Measurements from ENCODE around the gene SAE1.
A peak's percentile ranks its signal among the peaks of the same experiment; 100 is the strongest.

Gene SAE1

DNA sequence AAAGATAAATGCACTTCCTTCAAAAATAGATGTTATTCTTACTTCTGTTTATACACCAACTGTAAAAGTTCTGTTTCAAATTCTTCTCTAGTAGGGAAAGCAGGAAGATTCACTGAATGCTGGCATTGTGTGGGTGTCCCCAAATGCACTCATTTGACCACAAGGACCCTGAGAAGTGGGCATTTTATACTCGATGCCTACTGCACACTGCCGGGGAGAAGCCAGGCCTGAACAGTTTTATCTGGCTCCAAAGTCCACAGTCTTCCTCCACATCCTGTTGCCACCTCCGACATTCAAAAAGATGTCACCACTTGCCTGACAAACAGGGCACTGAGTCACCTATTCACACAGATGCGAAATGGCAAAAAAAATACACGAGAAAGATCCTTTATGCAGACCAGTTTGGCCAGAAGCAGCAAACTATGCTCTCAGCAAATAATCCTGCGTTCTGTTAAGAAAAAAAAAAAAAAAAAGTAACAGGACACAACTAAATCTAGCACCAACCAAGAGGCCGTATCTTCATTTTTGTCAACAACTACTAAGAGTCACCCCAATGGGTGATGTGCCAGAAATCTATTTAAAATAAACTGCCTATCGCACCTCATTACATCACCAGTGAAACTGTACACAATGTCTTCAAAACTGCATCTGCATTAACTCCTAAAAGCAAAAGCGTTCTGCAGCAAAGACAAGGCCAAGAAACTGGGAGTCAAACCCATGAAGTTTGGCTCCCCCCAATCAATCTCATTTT lies 23.3 kb upstream of the SAE1 start:
- peak; percentile 79 for DNase-seq

DNA sequence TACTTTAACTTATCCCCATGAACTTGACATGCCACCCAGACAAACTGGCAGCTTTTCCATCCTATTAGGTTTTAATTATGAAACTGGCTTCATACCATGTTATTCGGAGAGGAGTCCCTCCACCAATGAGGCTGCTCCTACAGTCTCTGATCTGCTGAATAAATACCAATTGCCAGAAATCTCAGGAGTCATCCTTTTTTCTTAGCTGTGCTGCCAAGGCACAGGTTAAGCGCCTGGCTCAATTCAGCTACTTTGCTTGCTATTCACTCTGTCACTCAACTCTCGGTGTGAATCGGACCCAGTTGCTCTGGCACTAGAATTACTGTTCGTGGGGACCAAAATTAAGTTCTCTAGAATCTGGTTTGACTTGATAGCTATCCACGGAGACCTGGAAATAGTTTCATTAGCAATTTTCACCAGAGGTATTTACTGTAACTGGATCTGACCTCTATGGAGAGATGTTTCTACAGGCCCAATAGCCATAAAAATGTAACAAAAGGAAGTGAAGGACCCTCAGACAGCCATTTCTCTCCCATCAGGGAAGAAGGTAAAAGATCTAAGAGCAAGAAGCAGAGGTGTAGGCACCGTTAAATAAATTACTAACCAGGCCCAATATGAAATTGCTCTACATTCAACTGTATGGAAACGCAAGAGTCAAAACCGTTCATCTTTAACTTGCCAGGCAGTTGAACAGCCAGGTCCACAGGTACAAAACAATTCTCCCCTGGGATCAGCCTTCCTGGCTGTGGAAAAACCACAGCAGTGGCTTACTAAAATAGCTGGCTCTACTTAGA lies 22.5 kb upstream of the SAE1 start:
- DNase-seq = no peak

DNA sequence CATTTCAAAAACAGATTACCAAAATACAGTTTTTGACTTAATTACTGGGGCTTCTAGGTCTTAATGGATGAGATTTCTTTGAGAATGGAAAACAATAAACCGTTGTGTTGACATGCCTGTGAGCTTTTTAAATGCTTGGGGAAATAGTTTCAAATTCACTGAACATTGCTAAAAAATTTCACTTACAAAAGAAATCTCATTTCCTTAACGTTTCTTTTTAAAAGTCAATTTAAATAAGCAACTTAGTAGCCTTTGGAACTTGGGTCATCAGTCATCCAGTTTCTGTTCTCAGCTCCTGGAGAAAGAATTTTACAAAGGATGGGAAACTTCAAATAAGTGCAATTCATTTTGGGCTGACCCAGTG lies 21.5 kb upstream of the SAE1 start:
- DNase-seq = no peak

DNA sequence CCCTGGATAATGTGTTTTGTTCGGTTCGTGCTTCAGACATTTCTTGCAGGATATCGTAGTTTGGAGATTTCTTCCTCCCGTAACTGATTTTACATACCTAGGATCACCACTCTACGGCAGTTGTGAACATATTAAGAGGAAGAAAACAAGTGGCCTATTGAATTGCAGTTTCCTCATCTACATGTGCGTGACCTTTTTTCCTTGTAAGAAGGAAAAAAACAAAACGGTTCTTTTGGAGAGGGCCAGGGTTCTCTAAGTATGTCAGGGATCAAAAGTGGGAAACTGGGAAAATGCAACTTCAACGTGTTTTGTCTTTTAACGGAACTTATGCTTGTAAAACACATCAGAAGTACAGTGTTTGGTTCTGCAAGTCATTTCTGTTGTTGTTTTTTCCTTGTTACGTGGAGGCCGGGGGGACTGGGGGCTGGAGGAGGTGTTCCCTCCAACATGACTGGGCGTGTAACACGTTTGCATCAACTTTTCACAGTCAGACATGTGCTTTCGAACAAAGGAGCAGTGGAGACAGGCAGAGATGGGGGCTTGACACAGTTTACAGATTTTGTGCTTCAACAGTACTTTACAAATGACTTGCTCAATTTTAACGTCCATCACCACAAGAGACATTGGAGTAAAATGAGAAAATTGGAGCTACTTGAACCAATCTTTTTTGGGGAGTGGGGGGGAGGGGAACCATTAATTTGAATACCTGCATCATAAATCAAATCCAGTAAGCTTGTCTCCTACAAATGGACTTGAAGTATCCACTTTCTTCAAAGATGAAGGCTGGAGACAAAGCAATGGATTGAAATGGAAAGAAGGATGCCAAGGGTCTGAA lies 20.9 kb upstream of the SAE1 start:
- peak; percentile 92 for DNase-seq

DNA sequence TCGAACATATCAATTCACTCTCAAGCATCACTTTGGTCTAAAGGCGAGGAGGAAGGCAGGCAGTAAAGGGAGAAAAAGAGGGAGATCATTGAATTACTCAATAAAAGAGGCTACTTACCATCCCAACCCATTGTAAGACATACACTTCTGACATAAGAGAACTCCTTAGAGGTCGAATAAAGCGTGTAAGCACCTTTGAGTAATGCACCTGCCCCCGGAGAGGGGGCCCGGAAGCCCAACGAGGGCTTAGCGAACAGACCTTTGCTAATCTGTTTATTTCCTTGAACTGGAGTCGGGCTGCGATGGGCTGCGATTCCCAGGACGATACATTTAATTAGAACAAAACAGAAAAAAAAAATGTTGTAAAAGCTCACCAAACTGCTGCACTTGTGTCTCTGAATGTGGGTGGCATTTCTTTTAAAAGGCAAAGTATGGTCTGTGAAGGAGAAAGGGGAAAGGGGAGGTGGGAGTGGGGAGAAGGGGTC lies 20.1 kb upstream of the SAE1 start:
- peak; percentile 43 for DNase-seq

DNA sequence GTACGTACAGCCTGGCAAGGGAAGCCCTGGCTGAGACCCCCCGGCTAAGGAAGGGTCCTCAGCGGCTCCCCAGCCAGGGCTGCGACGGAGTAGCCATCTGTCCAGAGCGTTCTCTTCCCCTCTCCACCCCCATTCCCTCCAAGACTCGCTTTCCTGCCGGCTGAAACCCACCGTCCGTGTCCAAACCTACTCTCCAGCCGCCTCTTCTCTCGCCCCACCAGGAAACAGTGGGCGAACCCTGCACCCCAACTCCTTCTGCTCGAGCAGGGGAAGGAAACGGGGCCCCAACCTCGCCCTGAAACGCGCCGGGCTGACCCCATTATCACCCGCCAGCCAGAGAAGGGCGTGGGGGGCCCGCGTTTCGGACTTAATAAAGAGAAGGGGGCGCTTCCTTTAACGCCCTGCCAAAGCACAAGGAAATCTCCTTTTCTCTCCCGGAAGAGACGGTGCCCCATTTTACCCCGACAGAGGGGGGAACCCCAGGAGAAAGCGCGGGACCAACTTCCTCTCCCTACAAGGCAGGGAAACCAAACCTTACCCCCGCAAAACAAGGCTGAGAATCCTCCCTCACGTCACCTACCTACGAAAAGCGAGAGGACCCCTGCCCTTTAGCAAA lies 19.5 kb upstream of the SAE1 start:
- DNase-seq = peak; percentile 72

DNA sequence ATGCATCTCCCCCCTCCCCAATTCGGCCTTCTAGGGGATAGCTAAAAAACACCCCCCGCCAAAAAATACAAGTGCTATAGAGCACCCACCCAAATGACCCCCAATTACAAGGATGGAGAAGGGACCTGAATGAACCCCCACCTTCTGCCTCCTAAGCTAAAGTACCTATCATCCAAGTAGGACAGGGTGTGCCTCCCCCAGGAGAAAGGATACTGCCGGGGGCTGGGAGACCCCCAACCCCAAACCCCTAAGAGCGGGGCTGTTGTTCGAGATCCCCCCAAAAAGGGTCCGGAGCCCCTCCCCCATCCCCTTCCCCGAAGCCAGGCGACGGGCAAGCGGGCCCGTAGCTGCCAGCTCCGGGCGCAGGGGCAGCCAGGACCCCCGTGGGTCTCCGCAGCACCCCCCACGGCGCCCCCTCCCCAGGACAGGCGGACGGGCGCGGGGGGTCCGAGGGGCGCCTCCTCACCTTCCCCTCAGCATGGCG lies 18.9 kb upstream of the SAE1 start:
- DNase-seq = no peak

DNA sequence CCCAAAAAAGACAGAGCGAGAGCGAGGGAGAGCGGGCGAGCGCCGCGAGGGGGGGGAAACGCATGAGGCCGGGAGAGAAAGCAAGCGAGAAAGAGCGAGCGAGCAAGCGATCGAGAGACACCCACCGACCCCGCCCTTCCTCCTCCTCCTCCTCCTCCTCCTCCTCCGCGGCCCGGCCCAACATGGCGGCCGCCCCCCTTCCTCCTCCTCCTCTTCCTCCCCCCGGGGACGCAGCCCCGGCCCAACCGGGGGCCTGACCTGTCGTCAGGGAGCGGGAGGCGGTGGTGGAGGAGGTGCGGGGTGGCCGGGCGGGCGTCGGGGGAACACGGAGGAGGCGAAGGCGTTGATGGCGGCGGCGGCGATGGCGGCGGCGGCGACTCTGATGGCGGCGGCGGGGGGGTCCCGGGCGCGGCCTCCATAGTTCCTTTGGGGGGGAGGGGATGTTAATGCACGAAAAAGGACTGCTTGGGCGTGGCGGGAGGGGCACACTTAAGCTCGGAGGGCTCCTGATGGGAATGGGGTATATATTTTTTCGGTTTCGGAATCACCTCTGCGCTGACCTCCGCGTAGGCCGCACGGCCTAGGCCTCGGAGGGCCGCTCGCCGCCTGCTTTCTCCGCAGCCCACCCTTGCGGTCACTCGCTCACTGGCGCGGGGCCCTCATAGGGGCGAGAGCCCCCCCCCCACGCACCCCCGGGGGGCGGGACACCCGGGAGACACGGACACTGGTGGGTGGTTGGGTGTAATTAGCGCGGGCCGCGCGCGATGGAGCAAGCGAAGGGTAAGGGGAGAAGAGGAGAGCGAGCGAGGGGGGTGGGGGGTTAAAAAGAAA lies 18.3 kb upstream of the SAE1 start:
- peak; percentile 97 for DNase-seq

DNA sequence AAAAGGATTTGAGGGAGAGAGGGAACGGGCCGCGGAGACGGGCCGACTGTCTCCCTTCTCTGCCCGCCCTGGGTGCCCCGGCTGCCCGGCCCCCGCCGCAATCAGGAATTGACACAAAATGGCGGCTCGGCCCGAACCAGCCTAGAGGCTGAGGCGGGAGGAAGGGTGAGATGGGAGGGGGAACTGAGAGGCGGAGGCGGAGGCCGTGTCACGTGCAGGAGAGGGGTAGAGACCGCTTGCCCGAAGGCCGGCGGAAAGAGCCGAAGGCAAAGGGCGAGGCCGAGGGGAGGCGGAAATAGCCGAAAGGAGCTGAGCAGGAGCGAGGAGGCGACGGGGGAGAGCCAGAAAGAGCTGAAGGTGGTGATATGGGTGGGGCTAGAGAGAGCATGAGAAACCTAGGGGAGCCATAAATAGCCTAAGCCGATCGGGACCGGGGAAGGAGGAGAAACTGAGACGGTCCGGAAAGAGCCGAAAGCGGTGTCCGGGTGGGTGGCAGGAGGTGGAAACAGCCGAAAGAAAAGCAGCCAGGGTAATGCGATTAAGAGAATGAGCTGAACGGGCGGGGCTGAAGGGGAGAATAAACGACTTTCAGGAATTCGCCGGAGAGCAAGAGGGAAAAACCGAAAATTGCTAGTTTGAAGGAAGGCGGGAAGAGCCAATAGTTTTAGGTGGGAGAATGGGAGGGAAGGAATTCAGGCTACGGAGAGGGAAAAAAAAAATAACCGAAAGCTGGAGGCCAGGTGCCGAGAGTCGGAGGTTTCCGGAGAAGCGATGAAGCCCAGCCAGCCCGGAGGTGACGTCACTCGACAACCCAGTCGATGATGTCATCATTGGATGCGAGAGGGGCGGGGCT lies 17.4 kb upstream of the SAE1 start, which contains the start of gene ZC3H4:
Gene ZC3H4 (minus strand): TSS at position 780 of the 853 bp plus-strand sequence. CDS start 1,192 bp downstream, outside the sequence.
- peak; percentile 100 for DNase-seq

DNA sequence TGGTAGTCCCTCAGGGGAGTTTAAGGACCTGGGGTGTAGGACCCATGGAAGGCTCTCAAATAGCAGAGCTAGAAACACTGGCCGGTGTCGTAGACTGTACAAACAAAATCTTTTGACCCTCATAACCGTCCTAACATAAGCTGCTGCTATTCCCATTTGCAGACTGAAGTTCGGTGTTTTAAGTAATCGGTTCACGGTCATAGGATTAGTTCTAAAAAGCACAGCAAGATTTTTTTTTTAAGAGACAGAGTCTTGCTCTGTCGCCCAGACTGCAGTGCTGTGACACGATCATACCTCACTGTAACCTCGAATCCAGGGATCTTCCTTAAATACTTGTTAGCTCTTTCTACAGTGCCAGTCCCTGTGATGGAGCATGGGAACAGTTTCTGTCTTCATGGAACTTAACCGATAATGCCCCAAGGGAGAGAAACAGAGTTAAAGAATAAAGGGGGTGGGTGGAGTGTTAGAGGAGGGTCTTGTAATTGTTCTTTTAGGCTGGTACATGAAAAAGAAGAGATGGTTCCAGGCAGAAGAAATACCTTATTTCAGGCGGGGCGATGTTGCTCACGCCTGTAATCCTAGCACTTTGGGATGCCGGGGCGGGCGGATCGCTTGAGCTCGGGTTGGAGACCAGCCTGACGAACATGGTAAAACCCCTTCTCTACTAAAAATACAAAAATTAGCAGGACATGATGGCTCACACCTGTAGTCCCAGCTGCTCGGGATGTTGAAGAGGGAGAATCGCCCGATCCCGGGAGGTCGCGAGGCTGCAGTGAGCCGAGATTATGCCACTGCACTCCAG lies 16.6 kb upstream of the SAE1 start:
- no peak for DNase-seq

DNA sequence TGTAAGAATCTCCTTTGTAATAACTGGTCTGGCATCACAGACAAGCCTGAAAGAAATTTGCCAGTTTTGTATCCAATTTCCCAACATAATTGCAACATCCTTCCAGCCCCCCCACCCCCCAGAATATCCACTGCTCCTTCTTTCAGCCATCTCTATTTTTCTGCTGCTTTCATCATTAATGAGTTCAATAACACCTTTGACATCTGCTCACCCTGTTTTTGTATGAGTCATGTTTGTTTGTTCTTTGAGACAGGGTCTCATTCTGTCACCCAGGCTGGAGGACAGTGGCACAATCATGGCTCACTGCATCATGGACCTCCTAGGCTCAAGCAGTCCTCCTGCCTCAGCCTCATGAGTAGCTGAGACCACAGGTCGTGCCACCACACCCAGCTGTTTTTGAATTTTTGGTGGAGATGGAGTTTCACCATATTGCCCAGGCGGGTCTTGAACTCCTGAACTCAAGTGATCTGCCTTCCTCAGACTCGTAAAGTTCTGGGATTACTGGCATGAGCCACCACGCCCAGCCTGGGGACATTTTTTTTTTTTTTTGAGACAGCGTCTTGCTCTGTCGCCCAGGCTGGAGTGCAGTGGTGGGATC lies 10.1 kb upstream of the SAE1 start:
- DNase-seq = no peak

DNA sequence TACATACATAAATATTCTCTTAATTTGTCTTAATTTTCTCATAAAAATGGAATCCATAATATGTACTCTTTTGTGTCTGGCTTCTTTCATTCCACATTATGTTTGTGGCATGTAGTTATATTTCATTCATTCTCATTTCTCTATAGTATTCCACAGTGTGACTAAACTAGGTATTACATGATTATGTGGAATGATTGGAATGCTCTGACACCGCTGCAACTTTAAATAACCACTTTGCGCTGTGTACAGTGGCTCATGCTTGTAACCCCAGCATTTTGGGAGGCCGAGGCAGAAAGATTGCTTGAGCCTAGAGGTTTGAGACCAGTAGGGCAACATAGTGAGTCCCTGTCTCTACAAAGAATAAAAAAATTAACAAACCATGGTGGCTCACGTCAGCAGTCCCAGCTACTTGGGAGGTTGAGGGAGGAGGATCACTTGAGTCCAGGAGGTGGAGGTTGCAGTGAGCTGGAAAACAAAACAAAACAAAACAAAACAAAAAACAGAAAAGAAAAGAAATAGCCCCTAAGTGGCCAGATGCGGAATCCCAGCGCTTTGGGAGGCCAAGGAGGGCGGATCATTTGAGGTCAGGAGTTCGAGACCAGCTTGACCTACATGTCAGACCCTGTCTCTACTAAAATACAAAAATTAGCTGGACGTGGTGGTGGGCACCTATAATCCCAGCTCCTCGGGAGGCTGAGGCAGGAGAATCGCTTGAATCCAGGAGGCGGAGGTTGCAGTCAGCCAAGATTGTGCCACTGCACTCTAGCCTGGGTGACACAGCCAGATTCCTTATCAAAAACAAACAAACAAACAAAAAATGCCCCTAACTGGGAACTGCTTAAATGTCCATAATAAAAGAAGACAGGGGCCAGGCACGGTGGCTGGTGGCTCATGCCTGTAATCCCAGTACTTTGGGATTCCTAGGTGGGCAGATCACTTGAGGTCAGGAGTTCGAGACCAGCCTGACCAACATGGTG lies 8.0 kb upstream of the SAE1 start:
- DNase-seq = no peak

DNA sequence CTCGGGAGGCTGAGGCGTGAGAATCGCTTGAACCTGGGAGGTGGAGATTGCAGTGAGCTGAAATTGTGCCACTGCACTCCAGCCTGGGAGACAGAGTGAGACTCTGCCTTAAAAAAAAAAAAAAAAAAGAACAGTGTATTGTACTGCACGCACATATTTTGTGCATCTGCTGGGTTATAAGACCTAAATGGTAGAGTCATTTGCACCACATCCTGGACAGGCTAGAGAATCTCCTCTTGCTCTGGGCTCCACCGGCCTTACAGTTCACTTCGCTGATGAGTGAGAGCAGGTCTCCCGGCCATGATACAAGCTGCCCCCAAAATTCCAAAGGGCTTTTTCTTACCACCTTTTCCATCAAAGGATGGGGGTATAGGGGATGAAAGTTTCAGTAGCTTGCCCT lies 7.2 kb upstream of the SAE1 start:
- no peak for DNase-seq

DNA sequence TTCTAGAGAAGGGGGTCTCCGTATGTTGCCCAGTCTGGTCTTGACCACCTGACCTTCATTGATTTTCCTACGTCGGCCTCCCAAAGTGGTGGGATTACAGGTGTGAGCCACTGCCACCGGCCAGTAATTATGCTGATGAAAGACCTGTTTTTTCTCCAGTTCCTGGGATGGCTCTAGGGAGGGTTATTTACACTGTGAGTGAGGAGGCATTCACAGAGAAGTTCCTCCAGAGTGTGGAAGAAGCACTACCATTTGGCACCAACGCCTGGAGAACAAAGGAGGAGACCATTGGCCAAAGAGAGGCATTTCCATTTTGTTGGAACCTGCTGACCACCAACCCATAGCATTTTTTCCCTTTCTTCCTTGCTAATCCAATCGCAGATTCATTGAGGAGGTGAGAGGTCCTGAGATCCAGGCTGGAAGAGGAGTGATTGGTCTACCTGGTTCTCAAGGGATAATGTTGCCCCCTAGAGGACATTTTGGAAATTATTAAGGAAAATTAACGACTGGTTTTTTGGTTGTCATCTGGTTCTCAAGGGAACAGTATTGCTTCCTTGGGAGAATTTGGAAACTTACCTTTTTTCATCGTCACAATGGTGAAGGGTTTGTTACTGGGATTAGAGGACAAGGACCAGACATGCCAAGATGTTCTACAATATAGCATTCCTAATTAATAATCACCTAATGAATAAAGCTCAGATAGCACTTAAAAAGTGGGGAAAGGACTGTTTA lies 5.5 kb upstream of the SAE1 start:
- DNase-seq = peak; percentile 85

DNA sequence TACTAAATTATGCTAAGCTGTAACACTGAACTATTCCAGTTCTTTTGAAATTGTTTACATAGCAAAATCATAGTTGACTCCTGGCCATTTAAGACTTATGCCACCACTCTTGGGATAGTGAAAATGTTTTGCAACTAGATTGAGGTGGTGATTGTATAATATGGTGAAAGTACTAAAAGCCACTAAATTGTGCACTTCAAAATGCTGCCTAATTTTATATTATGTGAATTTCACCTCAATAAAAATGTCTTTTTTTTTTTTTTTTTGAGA lies 5.0 kb upstream of the SAE1 start:
- DNase-seq = no peak

DNA sequence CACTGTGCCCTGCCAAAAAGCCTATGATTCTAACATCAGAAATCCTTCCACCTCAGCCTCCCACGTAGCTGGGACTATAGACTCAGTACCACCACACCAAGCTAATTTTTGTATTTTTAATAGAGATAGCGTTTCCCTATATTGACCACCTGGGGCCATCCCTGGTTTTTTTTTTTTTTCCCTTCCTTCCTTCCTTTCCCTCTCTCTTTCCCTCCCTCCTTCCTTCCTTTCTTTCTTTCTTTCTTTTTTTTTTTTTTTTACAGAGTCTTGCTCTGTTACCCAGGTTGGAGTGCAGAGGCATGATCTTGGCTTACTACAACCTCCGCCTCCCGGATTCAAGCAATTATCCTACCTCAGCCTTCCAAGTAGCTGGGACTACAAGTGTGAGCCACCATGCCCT lies 1.1 kb upstream of the SAE1 start:
- DNase-seq = no peak

DNA sequence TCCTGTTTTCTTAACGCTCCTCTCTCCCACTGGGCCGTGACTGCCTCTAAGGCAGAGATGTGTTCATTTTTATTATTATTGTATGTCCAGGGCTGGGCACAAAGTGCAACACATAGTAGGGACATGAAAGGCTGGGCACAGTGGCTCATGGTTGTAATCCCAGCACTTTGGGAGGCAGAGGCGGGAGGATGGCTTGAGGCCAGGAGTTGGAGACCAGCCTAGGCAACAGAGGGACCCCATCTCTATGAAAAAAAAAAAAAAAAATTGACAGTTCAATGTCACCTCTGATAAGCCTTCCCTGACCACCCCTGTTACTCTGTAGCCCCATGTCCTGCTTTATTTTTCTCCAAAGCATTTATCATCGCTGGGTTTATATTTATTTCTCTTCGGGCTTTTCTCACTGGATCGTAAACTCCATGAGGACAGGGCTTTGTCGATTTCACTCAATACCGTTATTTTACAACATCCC lies 481 bp upstream of the SAE1 start:
- no peak for DNase-seq

Data from hematopoietic multipotent progenitor cell treated with erythropoietin and hydrocortisone succinate and interleukin-3 and kit ligand, for 4 days (in vitro differentiated cells).